ENCODE results near the gene DNAJB5. TPM values are rescaled to one million over a fixed set of nuclear protein-coding genes. Genes with fewer than 3 reads are reported as not detected.
A peak's percentile ranks its signal among the peaks of the same experiment; 100 is the strongest.

DNAJB5 gene
- total RNA-seq, 4 donors from 2014 or later = 11.8 to 18.7 (median 16.5) TPM

DNA sequence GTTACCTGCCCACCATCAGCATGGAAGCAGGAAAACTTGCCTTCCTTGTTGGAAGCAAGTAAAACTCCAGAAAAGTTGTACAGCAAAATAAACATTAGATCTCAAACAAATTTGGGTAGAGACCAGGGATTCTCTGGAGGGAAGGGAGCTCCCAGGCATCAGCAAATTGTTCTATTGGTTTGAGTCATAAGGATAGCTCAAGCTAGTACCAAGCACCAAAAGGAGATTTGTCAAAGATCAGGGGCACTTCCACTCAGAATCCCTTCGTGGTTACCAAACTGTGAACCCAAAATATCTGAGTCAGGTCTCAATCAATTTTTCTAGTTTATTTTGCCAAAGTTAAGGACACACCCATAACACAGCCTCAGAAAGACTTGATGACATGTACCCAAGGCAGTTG is 37.8 kb downstream of the DNAJB5 start:
- peaks cover 4% of the 10 kb centered on the region in 2 donors for H3K36me3 ChIP-seq
- 70 to 85% methylated on average over 1 of the region's 1 CpG for WGBS, 2 donors
- no peaks in the 10 kb centered on the region for H3K4me1 ChIP-seq
- no peak overlapping the region for H3K4me3 ChIP-seq (replicated peaks in 1 of 3)
- no peaks in the 10 kb centered on the region for H3K27me3 ChIP-seq
- no peak overlapping the region for H3K27ac ChIP-seq
- TF ChIP-seq CTCF (IDR thresholded peaks at IDR 0.05) = no peak
- TF ChIP-seq POLR2A (IDR thresholded peaks at IDR 0.05) = no peak
- H3K9me3 ChIP-seq = no peaks in the 10 kb centered on the region
- intact Hi-C loops (cut with DNase I) = no loop called here
- DNase-seq = no peak

- H3K36me3 ChIP-seq = peaks cover 0 to 7% of the 10 kb centered on the region in 2 donors
- no peak overlapping the region for H3K4me3 ChIP-seq (replicated peaks in 1 of 3)
- no peaks in the 10 kb centered on the region for H3K9me3 ChIP-seq
- 46 to 62% methylated on average over 1 of the region's 1 CpG for WGBS, 2 donors
- H3K4me1 ChIP-seq = no peaks in the 10 kb centered on the region
- H3K27ac ChIP-seq = no peak overlapping the region
- H3K27me3 ChIP-seq = no peaks in the 10 kb centered on the region
- intact Hi-C loops (cut with DNase I) = no loop called here
- no peak for DNase-seq
- TF ChIP-seq CTCF (IDR thresholded peaks at IDR 0.05) (no peak), POLR2A (IDR thresholded peaks at IDR 0.05) (no peak)
Measured at GRCh38 chr9:35027860-35028259, 38.3 kb downstream of the DNAJB5 start.

- Histone ChIP-seq H3K27me3 (no peaks in the 10 kb centered on the region), H3K36me3 (peaks cover 0 to 7% of the 10 kb centered on the region in 2 donors), H3K9me3 (no peaks in the 10 kb centered on the region), H3K27ac (no peak overlapping the region), H3K4me1 (no peaks in the 10 kb centered on the region), H3K4me3 (replicated peaks in 1 of 3) (no peak overlapping the region)
- DNase-seq = no peak
- TF ChIP-seq POLR2A (IDR thresholded peaks at IDR 0.05) = no peak
- no peak for TF ChIP-seq CTCF (IDR thresholded peaks at IDR 0.05)
- intact Hi-C loops (cut with DNase I) = no loop called here
Measured at GRCh38 chr9:35028341-35028740, 38.8 kb downstream of the DNAJB5 start.

- intact Hi-C loops (cut with DNase I) = no loop called here
- Histone ChIP-seq H3K4me3 (replicated peaks in 1 of 3) (no peak overlapping the region), H3K27ac (no peak overlapping the region), H3K4me1 (no peaks in the 10 kb centered on the region), H3K27me3 (no peaks in the 10 kb centered on the region), H3K36me3 (peaks cover 0 to 7% of the 10 kb centered on the region in 2 donors), H3K9me3 (no peaks in the 10 kb centered on the region)
- 74 to 94% methylated on average over 4 of the region's 4 CpGs for WGBS, 2 donors
- no peak for DNase-seq
- no peak for TF ChIP-seq POLR2A (IDR thresholded peaks at IDR 0.05)
- TF ChIP-seq CTCF (IDR thresholded peaks at IDR 0.05) = no peak
Measured at GRCh38 chr9:35029241-35029640, 39.7 kb downstream of the DNAJB5 start.

DNA sequence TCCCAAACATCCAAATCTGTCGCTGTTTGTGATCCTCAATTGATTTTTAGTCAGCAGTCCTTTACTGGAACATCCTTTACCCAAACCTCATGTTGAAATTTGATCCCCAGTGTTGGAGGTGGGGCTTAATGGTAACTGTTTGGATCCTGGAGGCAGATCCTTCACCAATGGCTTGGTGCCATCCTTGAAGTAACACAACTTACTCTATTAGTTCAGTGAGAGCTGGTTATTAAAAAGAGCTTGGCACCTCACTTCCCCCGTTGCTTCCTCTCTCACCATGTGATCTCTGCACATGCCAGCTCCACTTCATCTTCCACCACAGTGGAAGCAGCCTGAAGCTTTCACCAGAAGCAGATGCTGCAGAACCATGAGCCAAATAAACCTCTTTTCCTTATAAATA is 40.3 kb downstream of the DNAJB5 start:
- Histone ChIP-seq H3K4me1 (no peaks in the 10 kb centered on the region), H3K27me3 (no peaks in the 10 kb centered on the region), H3K27ac (no peak overlapping the region), H3K36me3 (peaks cover 0 to 7% of the 10 kb centered on the region in 2 donors), H3K9me3 (no peaks in the 10 kb centered on the region), H3K4me3 (replicated peaks in 1 of 3) (no peak overlapping the region)
- peak; percentile 5 to 11 for DNase-seq
- WGBS, 2 donors = 58 to 70% methylated on average over 2 of the region's 2 CpGs
- intact Hi-C loops (cut with DNase I) = no loop called here
- TF ChIP-seq CTCF (IDR thresholded peaks at IDR 0.05) = no peak
- TF ChIP-seq POLR2A (IDR thresholded peaks at IDR 0.05) = no peak
